ENCODE measurements around the gene HSPE1.

DNA sequence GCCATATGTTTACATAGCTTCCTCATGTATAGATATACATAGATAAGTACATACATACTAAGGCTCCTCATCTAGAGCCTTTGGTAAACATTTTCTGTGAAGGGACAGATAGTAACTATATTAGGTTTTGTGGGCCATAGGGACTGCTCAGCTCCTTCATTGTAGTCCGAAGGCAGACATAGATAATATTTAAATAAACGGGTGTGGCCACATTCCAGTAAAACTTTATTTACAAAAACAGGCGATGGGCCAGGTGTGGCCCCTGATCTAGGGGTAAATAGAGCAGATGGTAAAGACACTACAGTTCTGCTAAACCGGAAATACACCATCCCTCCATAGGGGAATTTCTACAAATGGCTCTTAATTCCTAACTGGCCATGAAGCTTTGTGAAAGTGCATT is 39.5 kb upstream of the HSPE1 start:
- TF ChIP-seq, protein P1, sequence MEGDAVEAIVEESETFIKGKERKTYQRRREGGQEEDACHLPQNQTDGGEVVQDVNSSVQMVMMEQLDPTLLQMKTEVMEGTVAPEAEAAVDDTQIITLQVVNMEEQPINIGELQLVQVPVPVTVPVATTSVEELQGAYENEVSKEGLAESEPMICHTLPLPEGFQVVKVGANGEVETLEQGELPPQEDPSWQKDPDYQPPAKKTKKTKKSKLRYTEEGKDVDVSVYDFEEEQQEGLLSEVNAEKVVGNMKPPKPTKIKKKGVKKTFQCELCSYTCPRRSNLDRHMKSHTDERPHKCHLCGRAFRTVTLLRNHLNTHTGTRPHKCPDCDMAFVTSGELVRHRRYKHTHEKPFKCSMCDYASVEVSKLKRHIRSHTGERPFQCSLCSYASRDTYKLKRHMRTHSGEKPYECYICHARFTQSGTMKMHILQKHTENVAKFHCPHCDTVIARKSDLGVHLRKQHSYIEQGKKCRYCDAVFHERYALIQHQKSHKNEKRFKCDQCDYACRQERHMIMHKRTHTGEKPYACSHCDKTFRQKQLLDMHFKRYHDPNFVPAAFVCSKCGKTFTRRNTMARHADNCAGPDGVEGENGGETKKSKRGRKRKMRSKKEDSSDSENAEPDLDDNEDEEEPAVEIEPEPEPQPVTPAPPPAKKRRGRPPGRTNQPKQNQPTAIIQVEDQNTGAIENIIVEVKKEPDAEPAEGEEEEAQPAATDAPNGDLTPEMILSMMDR (IDR thresholded peaks at IDR 0.05; ENCODE audit: poor library complexity, severe bottlenecking): no peak
- no peak for TF ChIP-seq TAF1 (IDR thresholded peaks at IDR 0.05; ENCODE audit: low read depth)
- TF ChIP-seq, protein P2, sequence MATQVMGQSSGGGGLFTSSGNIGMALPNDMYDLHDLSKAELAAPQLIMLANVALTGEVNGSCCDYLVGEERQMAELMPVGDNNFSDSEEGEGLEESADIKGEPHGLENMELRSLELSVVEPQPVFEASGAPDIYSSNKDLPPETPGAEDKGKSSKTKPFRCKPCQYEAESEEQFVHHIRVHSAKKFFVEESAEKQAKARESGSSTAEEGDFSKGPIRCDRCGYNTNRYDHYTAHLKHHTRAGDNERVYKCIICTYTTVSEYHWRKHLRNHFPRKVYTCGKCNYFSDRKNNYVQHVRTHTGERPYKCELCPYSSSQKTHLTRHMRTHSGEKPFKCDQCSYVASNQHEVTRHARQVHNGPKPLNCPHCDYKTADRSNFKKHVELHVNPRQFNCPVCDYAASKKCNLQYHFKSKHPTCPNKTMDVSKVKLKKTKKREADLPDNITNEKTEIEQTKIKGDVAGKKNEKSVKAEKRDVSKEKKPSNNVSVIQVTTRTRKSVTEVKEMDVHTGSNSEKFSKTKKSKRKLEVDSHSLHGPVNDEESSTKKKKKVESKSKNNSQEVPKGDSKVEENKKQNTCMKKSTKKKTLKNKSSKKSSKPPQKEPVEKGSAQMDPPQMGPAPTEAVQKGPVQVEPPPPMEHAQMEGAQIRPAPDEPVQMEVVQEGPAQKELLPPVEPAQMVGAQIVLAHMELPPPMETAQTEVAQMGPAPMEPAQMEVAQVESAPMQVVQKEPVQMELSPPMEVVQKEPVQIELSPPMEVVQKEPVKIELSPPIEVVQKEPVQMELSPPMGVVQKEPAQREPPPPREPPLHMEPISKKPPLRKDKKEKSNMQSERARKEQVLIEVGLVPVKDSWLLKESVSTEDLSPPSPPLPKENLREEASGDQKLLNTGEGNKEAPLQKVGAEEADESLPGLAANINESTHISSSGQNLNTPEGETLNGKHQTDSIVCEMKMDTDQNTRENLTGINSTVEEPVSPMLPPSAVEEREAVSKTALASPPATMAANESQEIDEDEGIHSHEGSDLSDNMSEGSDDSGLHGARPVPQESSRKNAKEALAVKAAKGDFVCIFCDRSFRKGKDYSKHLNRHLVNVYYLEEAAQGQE (IDR thresholded peaks at IDR 0.05; ENCODE audit: borderline replicate concordance): no peak
- no peak for TF ChIP-seq SMC3 (conservative IDR thresholded peaks at IDR 0.05; ENCODE audit: poor library complexity)
- TF ChIP-seq RAD21 (conservative IDR thresholded peaks at IDR 0.05): no peak
- no peak for TF ChIP-seq EZH2 (IDR thresholded peaks at IDR 0.05; ENCODE audit: borderline replicate concordance, insufficient read depth, low read length, poor library complexity, severe bottlenecking)

Measured in neural cell (in vitro differentiated cells).